GM04504 (cell line): ENCODE data around the gene OSR1.
A peak's percentile ranks its signal among the peaks of the same experiment; 100 is the strongest.
"Not testable (repeated sequence)": the region's sequence is repeated elsewhere in the genome, so short reads cannot be mapped to it uniquely, and the experiment has no call there.

Experiments
- DNase-seq: peaks from one replicate; pipeline ENCODE4 v3.0.0-alpha.2; 2012; ENCODE audit warnings: low read depth

The OSR1 gene

DNA sequence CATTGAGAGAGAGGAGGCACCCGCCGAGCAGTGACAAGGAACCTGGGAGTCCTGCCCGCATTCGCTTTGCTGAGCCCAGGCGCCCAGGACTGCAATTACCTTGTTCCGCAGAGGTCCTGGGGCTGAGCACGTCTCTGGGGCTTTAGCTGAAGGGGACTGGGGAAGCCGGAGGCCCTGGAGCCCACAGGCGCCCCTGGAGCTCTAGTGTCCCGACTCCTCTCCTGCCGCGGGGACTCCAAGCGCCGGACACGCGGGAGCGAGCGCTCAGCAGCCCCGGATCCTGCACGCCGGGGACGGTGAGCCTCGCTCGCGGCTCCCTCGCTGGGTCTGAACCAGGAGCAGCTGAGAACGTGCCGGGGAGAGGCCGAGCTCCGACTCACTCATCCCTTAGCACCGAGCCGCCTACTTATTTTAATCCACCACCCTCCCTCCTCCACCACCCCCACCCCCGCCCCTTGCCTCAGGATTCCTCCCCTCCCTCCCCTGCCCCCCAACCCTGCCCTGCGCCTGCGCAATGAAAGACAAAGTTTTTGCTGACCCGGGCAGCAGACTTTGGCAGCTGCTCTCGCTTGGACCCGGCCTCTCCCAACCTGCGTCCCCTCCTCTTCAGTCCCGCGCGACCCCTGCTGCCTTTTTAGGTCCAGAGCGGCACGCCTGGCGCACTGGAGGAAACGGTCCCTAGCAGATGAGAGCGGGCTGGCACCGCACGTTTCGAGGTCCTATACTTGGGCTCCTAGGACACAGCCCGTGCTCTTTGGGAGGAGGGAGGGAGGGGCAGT lies at the start of gene OSR1:
Gene OSR1, minus strand, starts transcription at position 382 of the 779 bp plus-strand sequence. CDS start 4,818 bp downstream, outside the sequence.
- DNase-seq = peak; percentile 53

- DNase-seq = no peak
These were observed 45.4 kb upstream of the OSR1 start for GRCh38 chr2:19403785-19404184.

DNA sequence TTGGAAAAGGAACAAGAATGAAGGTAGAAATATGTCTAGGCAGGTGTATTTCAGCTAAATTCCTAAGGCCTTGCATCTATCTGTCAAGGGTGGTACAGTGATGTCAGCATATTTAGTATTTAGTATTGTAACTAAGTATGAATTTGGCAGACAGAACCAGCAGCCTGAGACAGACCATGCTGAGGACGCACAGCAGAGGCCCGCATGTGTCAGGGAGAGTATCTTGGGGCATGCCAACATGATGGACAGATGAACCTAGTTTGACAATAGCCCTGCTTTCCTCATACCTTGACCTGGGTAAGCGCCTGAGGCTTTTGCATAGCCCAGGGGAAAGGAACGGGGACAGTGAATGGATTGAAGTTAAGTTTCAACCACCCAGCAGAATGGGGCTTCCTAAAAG lies 33.8 kb upstream of the OSR1 start:
- no peak for DNase-seq

- DNase-seq = not testable (repeated sequence)
These were observed 31.0 kb upstream of the OSR1 start for GRCh38 chr2:19389469-19389868.

DNA sequence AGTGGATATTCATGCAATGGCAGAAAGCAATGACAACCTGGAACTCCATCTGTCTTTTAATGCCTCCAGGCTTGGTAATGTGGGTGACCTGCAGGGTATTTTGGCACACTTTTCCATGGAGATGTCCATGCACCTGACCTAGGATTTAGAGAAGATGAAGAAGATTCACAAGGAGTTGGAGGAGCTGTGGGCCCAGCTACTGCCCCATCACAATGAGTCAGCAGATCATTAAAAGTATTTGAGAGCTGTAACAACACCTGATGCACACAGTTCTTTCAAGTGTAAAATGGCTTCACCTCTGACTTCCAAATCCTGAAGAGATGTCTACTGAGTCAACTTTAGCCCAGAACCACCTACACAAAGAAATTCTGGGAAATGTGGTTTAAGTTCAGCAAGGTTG lies 22.1 kb upstream of the OSR1 start:
- no peak for DNase-seq

GRCh38 chr2:19378939-19379338 lies 20.5 kb upstream of the OSR1 start:
- no peak for DNase-seq

- DNase-seq = no peak
These were observed 19.3 kb upstream of the OSR1 start for GRCh38 chr2:19377717-19378116.

DNA sequence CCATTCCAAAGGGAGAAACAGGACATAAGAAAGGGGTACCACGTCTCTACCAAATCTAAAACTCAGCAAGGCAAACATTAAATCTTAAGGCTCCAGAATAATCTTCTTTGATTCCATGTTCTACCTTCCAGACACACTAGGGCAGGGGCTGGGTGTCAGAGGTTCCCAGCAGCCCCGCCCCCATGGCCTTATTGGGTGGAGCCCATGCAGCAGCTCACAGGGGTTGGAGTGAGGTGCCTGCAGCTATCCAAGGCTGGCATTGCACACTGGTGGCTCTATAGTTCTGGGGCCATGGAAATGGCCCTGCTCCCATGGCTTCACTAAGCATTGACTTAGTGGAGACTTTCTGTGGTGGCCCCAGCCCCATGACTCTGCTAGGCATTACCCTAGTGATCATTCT lies 14.9 kb upstream of the OSR1 start:
- no peak for DNase-seq

DNA sequence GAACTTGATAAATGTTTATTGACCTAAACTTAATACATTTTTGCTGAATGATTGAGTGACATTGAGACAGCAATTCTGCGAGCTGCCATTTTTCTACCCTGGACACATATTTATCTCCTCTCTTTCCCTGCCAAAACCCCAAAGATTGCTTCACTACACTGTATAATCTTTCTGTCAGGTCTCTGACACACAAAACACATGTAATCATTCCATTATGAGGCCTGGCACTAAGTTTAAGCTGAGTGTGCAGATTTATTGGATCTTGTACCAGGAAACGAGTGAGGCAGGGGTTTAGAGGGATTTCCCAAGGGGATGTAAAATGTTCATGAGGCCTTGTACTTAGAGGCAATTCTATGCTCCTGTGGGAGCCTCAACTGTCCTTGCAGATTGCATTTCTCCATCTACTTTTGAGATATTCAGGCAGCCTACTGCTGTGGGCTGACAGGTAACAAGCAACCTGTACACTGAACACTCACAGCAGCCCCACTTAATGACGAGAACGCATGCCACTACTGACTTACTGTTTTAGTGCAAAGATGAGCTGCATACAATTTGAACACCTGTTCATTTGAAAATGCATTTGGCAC lies 13.7 kb upstream of the OSR1 start:
- no peak for DNase-seq

DNA sequence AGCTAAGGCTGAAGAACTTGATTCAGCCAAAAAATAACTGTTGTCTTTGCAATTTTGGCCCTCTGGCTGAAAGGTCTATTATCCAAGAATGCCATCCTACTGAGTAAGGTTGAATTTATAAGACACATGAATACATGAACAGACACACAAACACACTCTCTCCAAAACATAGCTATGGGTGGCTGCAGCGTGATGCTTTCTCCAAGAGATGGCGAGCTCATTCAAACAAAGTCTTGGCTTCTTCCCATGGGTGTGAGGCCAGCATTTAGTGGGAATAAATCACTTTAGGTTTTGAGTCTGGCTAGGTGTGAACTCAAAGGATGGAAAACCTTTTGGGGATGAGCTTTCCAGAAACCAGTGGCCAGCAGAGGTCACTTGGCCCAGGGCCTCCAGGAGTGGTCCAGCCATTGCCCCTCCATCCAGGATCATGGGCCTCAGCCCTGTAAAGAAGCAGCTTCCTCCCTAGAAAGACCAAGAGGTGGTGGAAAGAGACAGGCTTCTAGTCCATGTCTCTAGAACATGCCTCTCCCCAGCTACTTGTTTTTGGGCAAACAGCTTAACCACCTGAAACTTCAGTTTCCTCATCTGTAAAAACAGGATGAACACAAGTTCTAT lies 11.0 kb upstream of the OSR1 start:
- no peak for DNase-seq

DNA sequence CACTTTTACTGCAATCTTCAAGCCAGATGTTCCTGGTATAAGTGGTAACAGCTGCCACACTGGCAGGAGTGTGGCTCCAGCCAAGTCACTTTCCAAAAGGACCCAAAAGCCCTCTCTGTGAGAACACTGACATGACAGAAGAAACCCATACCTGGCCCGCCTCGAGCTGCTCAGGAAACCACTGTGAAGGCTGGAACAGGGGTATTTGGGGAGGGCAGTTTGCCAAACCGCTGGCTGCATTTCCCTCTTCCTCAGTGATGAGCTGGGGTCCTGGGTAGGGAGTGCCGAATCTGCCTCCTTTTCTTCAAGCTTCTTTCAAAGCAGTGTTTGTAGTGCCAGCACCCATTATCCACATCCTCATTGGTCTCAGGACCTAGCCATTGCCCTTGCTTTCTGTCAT lies 10.3 kb upstream of the OSR1 start:
- no peak for DNase-seq

DNA sequence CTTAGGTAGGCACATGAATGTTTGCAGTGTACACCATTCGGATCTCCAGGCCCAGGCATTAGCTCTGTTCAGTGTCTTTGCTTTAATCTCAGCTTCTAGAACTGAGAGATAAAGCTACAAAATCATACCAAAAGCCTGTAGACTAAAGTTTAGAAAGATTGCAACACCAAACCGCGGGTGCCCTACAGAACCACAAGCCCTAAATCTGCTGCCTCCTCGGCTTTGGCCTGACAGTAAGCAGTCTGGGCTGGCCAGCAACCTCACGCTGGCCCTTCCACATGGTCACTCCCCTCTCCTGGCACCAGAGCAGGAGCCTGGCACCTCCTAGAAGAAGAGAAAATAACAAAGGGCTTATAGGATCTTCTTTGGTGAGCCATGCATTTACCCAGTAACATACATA lies 8.9 kb upstream of the OSR1 start:
- no peak for DNase-seq

- no peak for DNase-seq
These were observed 6.7 kb upstream of the OSR1 start for GRCh38 chr2:19365126-19365525.

DNA sequence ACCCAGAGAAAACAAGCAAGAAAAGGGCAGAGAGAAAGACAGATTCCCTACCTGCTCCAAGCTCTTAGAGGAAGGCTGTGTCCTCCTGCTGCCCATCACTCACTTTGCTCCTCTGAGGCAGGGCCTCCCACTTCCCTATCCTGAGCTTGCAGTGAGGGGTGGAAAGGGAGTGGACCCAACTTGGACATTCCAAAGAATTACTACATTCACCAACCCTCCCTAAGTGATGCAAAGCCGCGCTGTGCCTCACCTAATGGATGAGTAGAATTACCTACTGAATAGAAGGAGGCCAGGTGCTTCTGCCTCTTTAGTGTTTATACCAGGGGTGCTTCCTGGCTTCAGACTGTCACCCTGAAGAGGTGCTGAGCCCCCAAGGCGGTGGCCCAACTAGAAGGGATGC lies 5.6 kb upstream of the OSR1 start:
- no peak for DNase-seq

GRCh38 chr2:19363474-19363778 lies 5.0 kb upstream of the OSR1 start:
- no peak for DNase-seq

GRCh38 chr2:19362755-19363473 lies 4.5 kb upstream of the OSR1 start:
- DNase-seq = peak; percentile 76

DNA sequence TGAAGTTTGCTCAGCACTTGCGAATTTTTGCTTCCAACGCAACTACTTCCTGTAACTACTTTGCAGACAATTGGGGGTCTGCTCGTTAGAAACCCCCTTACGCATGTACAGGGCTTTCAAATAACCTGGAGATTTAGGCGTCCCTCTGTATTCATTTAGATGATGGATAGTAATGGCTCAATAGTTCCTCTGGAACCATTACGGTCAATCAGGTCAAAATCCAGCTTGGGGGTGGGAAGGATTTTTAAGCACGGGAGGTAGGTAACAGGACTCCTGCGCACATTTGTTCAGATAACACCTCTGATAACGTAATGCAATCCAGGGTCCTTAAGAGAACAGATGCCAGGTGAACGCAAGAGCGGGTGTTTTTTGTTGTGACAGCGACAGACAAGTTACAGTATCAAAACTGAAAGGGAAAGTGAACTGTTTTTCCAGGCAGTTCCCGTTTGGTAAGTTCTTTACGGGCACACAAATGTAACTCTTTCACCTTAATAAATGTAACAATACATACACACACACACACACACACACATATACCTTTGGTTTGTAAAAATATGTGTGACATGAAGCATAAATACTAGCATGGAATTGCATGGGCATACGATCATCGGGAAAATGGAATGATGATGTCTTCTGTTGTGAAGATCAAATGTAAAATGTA lies 3.8 kb upstream of the OSR1 start:
- no peak for DNase-seq

DNA sequence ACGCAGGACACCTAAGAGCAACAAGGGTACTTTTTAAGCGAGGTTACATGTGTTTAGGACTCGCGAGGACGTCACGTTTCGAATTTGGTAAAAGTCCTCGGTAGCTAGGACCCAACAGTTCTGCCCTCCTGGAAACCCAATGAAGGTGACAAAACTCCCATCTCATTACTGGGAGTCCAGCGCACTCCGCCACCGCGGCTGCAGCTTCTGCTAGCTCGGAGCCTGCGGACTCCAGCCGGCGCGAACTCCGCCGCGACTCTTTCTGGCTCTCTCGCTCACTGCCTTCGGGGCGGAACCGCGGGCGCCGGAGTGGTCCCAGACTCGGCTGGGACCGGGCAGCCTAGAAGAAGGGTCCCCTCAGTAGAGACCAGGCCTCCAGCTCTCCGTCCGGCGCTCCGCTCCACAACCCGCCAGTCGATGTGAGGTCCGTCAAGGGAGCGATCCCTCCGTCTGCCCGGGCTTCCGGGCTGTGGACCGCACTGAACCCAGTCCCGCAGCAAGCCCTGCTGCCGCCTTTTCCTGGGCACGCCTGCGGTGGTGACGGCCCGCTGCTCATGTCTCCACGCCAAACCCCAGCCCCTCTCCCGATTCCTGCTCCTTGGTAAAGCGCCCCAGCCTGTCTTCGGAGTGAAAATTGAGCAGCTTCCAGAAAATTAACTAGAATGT lies 3.0 kb upstream of the OSR1 start:
- no peak for DNase-seq

DNA sequence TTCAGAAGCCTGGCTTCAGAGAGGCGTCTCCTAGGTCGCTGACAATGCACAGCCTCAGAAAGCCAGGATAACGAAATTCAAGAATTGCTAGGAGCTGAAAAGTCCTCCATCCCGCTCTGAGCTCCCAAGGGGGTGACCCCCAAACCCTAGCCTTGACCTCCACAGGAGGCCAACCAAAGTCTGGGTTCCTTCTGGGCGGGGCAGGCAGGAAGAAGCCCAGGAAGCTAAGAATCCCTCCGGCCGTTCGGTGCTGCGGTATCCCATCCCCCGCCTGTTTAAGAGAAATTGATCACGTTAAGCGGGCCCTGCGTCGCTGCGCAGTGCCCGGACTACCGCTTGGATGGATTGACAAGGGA lies 2.5 kb upstream of the OSR1 start:
- no peak for DNase-seq

- no peak for DNase-seq
These were observed 2.0 kb upstream of the OSR1 start for GRCh38 chr2:19360266-19360965.

DNA sequence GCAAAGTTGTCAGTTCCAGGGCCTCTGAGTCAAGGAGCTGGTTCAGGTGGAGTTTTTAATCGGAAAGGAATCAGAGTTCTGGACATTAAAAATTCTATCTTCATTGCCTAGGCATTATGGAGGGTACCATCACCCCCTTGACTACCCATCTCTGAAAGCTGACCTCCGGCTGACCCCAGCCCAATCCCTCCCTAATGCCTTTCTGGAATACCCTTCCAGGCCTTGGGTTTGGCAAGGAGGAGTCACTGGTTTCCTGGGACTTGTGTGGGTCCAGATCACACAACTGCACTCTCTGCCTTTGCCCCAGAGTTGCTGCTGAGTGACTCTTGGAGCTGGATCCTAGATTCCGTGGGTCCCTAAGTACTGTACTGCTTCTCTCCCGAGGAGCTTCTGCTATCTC lies 1.0 kb upstream of the OSR1 start:
- DNase-seq = no peak

DNA sequence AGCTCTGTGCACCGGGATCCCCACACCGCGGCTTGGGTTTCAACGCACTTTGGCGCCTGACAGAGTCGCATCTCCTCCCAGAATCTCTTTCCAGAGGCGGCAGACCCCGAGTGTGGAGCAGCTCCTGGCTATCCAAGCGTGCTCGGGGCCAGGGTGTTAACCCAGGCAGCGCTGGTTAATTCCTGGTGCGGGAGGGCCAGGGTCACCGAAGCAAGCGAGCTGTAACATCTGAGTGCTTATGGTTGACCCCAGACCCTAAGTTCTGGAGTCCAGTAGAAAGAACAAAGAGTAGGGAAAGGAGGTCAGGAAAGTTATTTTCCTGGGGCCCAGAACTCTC lies 566 bp upstream of the OSR1 start:
- no peak for DNase-seq
